HL-60 (cell line): ENCODE measurements around the gene CHSY1.

ENCODE experiments used
- GABPA ChIP-seq: IDR thresholded peaks from 2 replicates; pipeline ENCODE4 v1.6.1; 2012; ENCODE audit warnings: low read depth
- TF ChIP-seq, protein P1 (sequence below): IDR thresholded peaks from one replicate; pipeline ENCODE4 v1.5.1; 2011; ENCODE audit warnings: low read length, control low read depth, inconsistent platforms; ENCODE audit not compliant: insufficient read depth

- TF ChIP-seq, protein P1, sequence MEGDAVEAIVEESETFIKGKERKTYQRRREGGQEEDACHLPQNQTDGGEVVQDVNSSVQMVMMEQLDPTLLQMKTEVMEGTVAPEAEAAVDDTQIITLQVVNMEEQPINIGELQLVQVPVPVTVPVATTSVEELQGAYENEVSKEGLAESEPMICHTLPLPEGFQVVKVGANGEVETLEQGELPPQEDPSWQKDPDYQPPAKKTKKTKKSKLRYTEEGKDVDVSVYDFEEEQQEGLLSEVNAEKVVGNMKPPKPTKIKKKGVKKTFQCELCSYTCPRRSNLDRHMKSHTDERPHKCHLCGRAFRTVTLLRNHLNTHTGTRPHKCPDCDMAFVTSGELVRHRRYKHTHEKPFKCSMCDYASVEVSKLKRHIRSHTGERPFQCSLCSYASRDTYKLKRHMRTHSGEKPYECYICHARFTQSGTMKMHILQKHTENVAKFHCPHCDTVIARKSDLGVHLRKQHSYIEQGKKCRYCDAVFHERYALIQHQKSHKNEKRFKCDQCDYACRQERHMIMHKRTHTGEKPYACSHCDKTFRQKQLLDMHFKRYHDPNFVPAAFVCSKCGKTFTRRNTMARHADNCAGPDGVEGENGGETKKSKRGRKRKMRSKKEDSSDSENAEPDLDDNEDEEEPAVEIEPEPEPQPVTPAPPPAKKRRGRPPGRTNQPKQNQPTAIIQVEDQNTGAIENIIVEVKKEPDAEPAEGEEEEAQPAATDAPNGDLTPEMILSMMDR = no peak
- no peak for TF ChIP-seq GABPA
Measured at GRCh38 chr15:101220060-101220459, 31.8 kb downstream of the CHSY1 start.
